HFF-Myc (cell line): Measurements from ENCODE around the gene SOCS1.

ENCODE experiments used
- DNase-seq: peaks from one replicate; pipeline ENCODE4 v3.0.0-alpha.2; 2011; ENCODE audit warnings: low read depth; ENCODE audit errors: extremely low read depth
- H3K4me3 ChIP-seq: replicated peaks from 2 replicates; pipeline ENCODE4 v1.5.1; 2011; ENCODE audit warnings: low read depth, mild to moderate bottlenecking, control low read depth, low read length
- CTCF ChIP-seq: IDR thresholded peaks from 2 replicates; pipeline ENCODE4 v1.5.1; 2012; ENCODE audit warnings: mild to moderate bottlenecking, low read depth, low read length, control low read depth; ENCODE audit errors: missing control alignments

The SOCS1 gene

GRCh38 chr16:11249233-11250061 lies 6.6 kb downstream of the SOCS1 start:
- TF ChIP-seq CTCF = no peak
- DNase-seq = no peak
- H3K4me3 ChIP-seq = no peak overlapping the region

GRCh38 chr16:11248133-11248532 lies 7.9 kb downstream of the SOCS1 start:
- no peak for DNase-seq
- no peak for TF ChIP-seq CTCF
- H3K4me3 ChIP-seq = no peak overlapping the region

GRCh38 chr16:11245988-11246387 lies 10.0 kb downstream of the SOCS1 start:
- H3K4me3 ChIP-seq = no peak overlapping the region
- no peak for DNase-seq
- TF ChIP-seq CTCF = no peak

- no peak for TF ChIP-seq CTCF
- no peak for DNase-seq
- H3K4me3 ChIP-seq = no peak overlapping the region
Measured at GRCh38 chr16:11245222-11245737, 10.7 kb downstream of the SOCS1 start.

- TF ChIP-seq CTCF = no peak
- DNase-seq = no peak
- H3K4me3 ChIP-seq = no peak overlapping the region
Measured at GRCh38 chr16:11242658-11243057, 13.3 kb downstream of the SOCS1 start.

GRCh38 chr16:11241480-11242204 lies 14.4 kb downstream of the SOCS1 start:
- no peak overlapping the region for H3K4me3 ChIP-seq
- no peak for TF ChIP-seq CTCF
- DNase-seq = no peak
